ENCODE results near the gene KLF16. TPM values are rescaled to one million over a fixed set of nuclear protein-coding genes. Genes with fewer than 3 reads are reported as not detected.
A peak's percentile ranks its signal among the peaks of the same experiment; 100 is the strongest.

KLF16 gene
- total RNA-seq, 1 donor from 2014 or later = 15.3 TPM

DNA sequence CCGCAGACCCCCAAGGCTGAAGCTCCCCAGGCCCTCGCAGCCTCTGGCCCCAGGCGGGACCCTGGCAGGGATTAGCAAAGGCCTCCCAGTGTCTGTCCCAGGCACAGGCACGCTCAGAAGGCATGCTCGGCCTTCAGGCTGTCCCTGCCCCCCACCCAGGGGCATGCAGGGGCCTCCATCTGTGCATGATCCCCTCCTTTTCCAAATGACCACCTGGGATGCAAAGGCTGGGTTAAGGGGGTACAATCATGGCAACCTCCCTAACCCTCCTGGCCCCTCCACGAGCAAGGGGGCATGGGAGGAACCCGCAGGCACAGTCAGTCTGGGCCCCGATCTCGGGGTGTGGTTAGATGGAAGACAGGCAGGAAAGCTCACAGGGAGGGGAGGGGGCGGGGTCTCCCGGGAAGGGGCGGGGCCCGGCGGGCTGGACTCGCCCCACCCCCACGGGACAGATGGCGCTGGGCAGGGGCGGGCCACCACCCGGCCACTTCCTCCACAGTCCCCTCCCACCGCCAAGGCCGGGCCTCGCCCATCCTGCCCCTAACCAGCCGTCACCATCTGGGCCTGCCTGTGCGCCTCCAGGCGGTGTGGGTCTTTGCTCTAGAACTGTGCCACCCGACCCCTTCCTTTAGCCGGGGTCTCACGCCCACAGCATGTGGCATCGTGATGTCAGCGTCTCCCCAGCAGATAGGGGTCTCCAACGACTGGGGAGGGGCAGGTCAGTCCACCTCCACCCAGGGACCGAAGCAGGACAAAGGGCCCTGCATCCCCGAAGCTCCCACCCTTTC, 8.1 kb downstream of the KLF16 start:
- no peaks in the 10 kb centered on the region for H3K36me3 ChIP-seq (ENCODE audit: control insufficient read depth, insufficient read depth, low read length)
- no peaks in the 10 kb centered on the region for H3K27me3 ChIP-seq (ENCODE audit: control insufficient read depth, insufficient read depth, low read length)
- TF ChIP-seq, protein P1, sequence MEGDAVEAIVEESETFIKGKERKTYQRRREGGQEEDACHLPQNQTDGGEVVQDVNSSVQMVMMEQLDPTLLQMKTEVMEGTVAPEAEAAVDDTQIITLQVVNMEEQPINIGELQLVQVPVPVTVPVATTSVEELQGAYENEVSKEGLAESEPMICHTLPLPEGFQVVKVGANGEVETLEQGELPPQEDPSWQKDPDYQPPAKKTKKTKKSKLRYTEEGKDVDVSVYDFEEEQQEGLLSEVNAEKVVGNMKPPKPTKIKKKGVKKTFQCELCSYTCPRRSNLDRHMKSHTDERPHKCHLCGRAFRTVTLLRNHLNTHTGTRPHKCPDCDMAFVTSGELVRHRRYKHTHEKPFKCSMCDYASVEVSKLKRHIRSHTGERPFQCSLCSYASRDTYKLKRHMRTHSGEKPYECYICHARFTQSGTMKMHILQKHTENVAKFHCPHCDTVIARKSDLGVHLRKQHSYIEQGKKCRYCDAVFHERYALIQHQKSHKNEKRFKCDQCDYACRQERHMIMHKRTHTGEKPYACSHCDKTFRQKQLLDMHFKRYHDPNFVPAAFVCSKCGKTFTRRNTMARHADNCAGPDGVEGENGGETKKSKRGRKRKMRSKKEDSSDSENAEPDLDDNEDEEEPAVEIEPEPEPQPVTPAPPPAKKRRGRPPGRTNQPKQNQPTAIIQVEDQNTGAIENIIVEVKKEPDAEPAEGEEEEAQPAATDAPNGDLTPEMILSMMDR (IDR thresholded peaks at IDR 0.05; ENCODE audit: insufficient read depth, low read length, poor library complexity, severe bottlenecking) = no peak
- H3K4me3 ChIP-seq (ENCODE audit: low read depth, low read length) = peak overlapping the region; percentile 12
- no peak for DNase-seq (ENCODE audit: low read depth)

DNA sequence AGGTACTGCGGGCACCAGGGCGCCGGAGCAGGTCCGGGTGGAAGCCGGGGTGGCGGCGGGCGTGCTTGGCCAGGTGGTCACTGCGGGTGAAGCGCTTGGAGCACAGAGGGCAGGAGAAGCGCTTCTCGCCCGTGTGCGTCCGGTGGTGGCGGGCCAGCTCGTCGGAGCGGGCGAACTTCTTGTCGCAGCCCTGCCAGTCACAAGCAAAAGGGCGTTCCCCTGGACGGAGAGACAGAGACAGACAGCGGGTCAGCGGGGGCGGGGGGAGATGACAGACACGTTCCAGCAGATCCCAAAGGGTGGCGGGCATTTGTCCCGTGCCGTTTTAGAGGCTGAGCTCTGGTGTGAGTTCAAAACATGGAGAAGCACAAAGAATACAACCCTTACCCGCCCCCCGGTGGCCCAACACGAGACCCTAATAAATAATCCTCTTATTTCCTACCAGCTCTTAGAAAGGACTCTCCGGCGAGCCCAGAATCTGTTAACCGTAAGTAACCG, 8.8 kb downstream of the KLF16 start:
- no peaks in the 10 kb centered on the region for H3K27me3 ChIP-seq (ENCODE audit: control insufficient read depth, insufficient read depth, low read length)
- H3K4me3 ChIP-seq (ENCODE audit: low read depth, low read length) = no peak overlapping the region
- DNase-seq (ENCODE audit: low read depth) = no peak
- H3K36me3 ChIP-seq (ENCODE audit: control insufficient read depth, insufficient read depth, low read length) = no peaks in the 10 kb centered on the region
- TF ChIP-seq, protein P1 (IDR thresholded peaks at IDR 0.05; ENCODE audit: insufficient read depth, low read length, poor library complexity, severe bottlenecking) = no peak

DNA sequence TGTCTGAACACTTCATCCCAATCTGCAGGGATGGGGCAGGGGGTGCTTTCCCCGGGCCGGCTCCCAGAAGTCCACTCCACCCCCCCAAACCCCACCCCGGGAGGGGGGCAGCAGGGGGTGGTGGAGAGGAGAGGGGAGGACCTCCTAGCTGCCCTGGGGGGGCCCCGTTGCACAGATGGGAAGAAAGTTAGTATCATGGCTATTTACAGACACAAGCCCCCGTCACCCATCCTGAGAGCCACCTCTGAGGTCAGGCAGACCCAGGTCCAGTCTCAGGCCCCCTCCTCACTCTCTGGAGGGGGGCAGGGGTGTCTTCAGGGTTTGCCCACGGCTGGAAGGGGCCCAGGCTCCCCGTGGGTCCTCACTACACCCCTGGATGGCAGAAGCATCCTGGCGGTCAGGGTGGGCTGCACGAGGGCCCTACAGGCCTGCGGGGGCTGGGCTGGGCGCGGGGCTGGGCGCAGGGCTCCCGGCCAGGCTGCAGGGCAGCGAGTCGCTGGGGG, 9.3 kb downstream of the KLF16 start:
- H3K27me3 ChIP-seq (ENCODE audit: control insufficient read depth, insufficient read depth, low read length) = no peaks in the 10 kb centered on the region
- no peak for DNase-seq (ENCODE audit: low read depth)
- H3K36me3 ChIP-seq (ENCODE audit: control insufficient read depth, insufficient read depth, low read length) = no peaks in the 10 kb centered on the region
- TF ChIP-seq, protein P1 (IDR thresholded peaks at IDR 0.05; ENCODE audit: insufficient read depth, low read length, poor library complexity, severe bottlenecking) = no peak
- H3K4me3 ChIP-seq (ENCODE audit: low read depth, low read length) = no peak overlapping the region

DNA sequence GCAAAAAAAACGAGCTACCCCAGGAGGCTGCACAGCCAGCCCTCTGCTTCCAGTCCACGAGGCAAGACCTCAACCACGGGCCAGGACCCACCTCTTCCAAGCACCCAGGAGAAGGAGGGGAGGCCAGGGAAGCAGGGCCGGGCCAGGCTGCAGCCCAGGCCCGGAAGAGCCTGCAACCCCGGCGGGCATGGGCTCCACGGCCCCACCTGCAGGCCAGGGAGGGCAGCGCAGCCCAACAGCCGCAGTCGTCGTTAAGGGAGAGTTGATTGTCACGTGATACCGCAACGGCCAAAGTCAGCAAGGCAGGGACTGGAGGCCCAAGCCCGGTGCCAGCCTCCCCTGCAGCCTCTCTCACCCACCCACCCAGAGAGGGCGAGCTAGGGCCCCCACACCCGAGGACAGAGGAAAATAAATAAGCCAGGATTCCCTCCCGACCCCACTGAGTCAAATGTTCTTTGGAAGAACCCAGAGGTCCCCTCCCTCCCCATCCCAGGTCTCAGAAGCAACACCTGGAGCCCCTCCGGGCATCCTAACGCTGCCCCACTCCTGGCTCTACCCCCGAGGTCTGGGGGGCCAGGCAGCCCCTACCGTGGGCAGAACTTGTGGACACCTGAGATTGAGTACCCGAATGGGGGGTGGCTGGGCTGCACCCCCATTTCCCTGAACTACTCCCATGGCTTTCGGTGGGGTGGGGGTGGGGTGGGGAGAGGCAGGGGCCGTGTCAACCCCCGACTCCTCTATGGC, 9.9 kb downstream of the KLF16 start:
- no peaks in the 10 kb centered on the region for H3K27me3 ChIP-seq (ENCODE audit: control insufficient read depth, insufficient read depth, low read length)
- DNase-seq (ENCODE audit: low read depth) = no peak
- H3K36me3 ChIP-seq (ENCODE audit: control insufficient read depth, insufficient read depth, low read length) = no peaks in the 10 kb centered on the region
- no peak overlapping the region for H3K4me3 ChIP-seq (ENCODE audit: low read depth, low read length)
- TF ChIP-seq, protein P1 (IDR thresholded peaks at IDR 0.05; ENCODE audit: insufficient read depth, low read length, poor library complexity, severe bottlenecking) = peak; percentile 89

DNA sequence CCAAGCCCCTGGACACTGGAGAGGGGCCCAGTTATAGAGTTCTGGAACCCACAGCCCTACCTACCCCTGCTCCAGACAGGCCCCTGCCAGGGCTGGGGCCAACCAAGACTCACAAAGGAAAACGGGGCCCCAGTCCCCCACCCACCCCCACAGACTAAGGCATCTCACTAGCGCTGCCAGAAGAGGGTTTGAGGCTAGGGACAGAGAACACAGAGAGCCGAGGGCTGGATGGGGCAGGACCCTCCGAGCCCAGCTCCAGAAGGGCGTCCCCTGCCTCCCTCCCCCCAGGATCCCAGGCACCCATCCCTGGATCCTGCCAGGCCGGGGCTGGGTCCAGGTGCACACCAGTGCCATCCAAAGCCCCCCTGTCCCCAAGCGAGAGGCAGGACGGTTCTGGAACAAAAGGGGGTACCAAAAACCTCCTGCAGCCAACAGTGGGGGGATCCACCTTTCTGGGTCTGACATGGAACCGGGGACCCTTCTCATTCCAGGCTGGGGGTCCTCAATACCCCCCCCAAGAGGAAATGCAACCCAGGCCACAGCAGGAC, 10.7 kb downstream of the KLF16 start:
- Histone ChIP-seq H3K4me3 (ENCODE audit: low read depth, low read length) (no peak overlapping the region), H3K36me3 (ENCODE audit: control insufficient read depth, insufficient read depth, low read length) (no peaks in the 10 kb centered on the region), H3K27me3 (ENCODE audit: control insufficient read depth, insufficient read depth, low read length) (no peaks in the 10 kb centered on the region)
- DNase-seq (ENCODE audit: low read depth) = no peak
- TF ChIP-seq, protein P1 (IDR thresholded peaks at IDR 0.05; ENCODE audit: insufficient read depth, low read length, poor library complexity, severe bottlenecking) = no peak

All from kidney epithelial cell (primary cell).